ENCODE results near the gene WDR26. TPM values are rescaled to one million over a fixed set of nuclear protein-coding genes. Genes with fewer than 3 reads are reported as not detected.

The WDR26 gene
- total and polyA plus RNA-seq, 9 of the 15 experiments (the other 6 are each of a cell fraction or from before 2014, with no cell fraction given), result 11.5 to 66.0 (median 39.8) TPM

DNA sequence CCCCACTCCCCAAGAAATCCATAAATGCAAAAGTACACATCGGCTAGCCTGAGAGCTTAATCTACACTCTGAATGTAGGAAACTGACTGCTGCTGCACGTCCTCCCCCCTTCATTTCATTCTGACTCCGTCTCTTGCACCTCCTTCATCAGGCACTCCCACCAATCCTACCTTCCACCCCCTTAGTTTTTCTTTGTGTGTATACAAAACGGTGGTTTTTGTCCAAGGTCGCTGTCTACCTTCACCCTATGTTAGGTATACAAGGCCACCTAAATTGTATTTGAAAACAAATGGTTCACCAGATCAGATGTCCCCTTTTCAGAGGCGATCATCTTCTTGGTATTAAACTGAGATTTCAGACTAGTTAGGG, 1.9 kb downstream of the WDR26 start:
- in situ Hi-C loops (cut with MboI), result no loop called here
- FAIRE-seq (peak; percentile 71), ATAC-seq (peak; percentile 59), DNase-seq (ENCODE audit: extremely low read depth in 1 of 4, low spot score in 3 of 4) (peak; percentile 25 to 62 (median 44))
- peaks cover 17% of the 10 kb centered on the region for H4K20me1 ChIP-seq (replicated peaks; ENCODE audit: control insufficient read depth, insufficient read depth, low read length)
- peak overlapping the region; percentile 96 for H3K4me2 ChIP-seq (ENCODE audit: insufficient read depth, low read length)
- no peaks in the 10 kb centered on the region for H3K9me1 ChIP-seq (ENCODE audit: control insufficient read depth, insufficient read depth, low read length)
- no TSS peak for BruUV-seq (replicated peaks)
- peak overlapping the region; percentile 77 for H3K4me3 ChIP-seq
- no peak overlapping the region for H2AFZ ChIP-seq (ENCODE audit: low read depth, low read length)
- H3K9ac ChIP-seq (ENCODE audit: insufficient read depth in 1 of 2, low read depth in 2 of 2, low read length in 2 of 2), result peak overlapping the region; percentile 68 to 74; a peak in 3 of 4 replicates
- H3K36me3 ChIP-seq (ENCODE audit: control insufficient read depth, insufficient read depth, low read length), result peaks cover 31% of the 10 kb centered on the region
- H3K4me1 ChIP-seq (replicated peaks in 1 of 2; ENCODE audit: control insufficient read depth in 2 of 2, insufficient read depth in 2 of 2, low read length in 2 of 2), result peaks cover 12 to 32% of the 10 kb centered on the region in 2 experiments
- ChIA-PET CTCF (ENCODE audit: low intra/inter-chr PET ratio) (no interaction called here), POLR2A (interaction anchor here (0.6 to 4.4 kb wide), 15 partner anchors 9 to 317 kb away, joined by 3 to 45 read pairs (median 4); no protein-coding TSS in a partner anchor)
- peak overlapping the region; percentile 80 for H3K27ac ChIP-seq (ENCODE audit: extremely low read depth, low read depth, low read length)
- H3K9me3 ChIP-seq (replicated peaks; ENCODE audit: control insufficient read depth, insufficient read depth, low read depth, low read length), result no peaks in the 10 kb centered on the region
- WGBS (ENCODE audit: insufficient coverage, low coverage, missing lambda C conversion rate), result 0% methylated on average over 6 of the region's 6 CpGs
- H3K79me2 ChIP-seq (ENCODE audit: control insufficient read depth, insufficient read depth, low read length), result peaks cover 96% of the 10 kb centered on the region
- intact Hi-C loops (cut with micrococcal nuclease), result loop anchor here (2.0 kb wide), 1 partner anchor 24 kb away; no protein-coding TSS in a partner anchor
- H3K27me3 ChIP-seq (ENCODE audit: control insufficient read depth in 2 of 2, insufficient read depth in 2 of 2, low read length in 2 of 2), result no peaks in the 10 kb centered on the region
- TF ChIP-seq, protein P1, sequence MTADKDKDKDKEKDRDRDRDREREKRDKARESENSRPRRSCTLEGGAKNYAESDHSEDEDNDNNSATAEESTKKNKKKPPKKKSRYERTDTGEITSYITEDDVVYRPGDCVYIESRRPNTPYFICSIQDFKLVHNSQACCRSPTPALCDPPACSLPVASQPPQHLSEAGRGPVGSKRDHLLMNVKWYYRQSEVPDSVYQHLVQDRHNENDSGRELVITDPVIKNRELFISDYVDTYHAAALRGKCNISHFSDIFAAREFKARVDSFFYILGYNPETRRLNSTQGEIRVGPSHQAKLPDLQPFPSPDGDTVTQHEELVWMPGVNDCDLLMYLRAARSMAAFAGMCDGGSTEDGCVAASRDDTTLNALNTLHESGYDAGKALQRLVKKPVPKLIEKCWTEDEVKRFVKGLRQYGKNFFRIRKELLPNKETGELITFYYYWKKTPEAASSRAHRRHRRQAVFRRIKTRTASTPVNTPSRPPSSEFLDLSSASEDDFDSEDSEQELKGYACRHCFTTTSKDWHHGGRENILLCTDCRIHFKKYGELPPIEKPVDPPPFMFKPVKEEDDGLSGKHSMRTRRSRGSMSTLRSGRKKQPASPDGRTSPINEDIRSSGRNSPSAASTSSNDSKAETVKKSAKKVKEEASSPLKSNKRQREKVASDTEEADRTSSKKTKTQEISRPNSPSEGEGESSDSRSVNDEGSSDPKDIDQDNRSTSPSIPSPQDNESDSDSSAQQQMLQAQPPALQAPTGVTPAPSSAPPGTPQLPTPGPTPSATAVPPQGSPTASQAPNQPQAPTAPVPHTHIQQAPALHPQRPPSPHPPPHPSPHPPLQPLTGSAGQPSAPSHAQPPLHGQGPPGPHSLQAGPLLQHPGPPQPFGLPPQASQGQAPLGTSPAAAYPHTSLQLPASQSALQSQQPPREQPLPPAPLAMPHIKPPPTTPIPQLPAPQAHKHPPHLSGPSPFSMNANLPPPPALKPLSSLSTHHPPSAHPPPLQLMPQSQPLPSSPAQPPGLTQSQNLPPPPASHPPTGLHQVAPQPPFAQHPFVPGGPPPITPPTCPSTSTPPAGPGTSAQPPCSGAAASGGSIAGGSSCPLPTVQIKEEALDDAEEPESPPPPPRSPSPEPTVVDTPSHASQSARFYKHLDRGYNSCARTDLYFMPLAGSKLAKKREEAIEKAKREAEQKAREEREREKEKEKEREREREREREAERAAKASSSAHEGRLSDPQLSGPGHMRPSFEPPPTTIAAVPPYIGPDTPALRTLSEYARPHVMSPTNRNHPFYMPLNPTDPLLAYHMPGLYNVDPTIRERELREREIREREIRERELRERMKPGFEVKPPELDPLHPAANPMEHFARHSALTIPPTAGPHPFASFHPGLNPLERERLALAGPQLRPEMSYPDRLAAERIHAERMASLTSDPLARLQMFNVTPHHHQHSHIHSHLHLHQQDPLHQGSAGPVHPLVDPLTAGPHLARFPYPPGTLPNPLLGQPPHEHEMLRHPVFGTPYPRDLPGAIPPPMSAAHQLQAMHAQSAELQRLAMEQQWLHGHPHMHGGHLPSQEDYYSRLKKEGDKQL (CRISPR knock-in tag; IDR thresholded peaks at IDR 0.05; ENCODE audit: borderline replicate concordance), result no peak
- TF ChIP-seq NKRF (IDR thresholded peaks at IDR 0.05; ENCODE audit: borderline replicate concordance) (peak; percentile 33; the same call in 1 of the 2 replicates), SREBF1 (IDR thresholded peaks at IDR 0.05; ENCODE audit: borderline replicate concordance, low read depth, low read length) (no peak), ZZZ3 (IDR thresholded peaks at IDR 0.05) (peak; percentile 53; the same call in 1 of the 2 replicates), BHLHE40 (IDR thresholded peaks at IDR 0.05; ENCODE audit: low read length) (no peak), BDP1 (IDR thresholded peaks at IDR 0.05; ENCODE audit: insufficient read depth, insufficient read length) (no peak), FOXK1 (CRISPR knock-in tag; IDR thresholded peaks at IDR 0.05; ENCODE audit: borderline replicate concordance) (0 out of 2 replicates have a peak, but pooled peaks have one; percentile 34)
- TF ChIP-seq, protein P2, sequence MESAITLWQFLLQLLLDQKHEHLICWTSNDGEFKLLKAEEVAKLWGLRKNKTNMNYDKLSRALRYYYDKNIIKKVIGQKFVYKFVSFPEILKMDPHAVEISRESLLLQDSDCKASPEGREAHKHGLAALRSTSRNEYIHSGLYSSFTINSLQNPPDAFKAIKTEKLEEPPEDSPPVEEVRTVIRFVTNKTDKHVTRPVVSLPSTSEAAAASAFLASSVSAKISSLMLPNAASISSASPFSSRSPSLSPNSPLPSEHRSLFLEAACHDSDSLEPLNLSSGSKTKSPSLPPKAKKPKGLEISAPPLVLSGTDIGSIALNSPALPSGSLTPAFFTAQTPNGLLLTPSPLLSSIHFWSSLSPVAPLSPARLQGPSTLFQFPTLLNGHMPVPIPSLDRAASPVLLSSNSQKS (CRISPR knock-in tag; IDR thresholded peaks at IDR 0.05), result no peak
- TF ChIP-seq, protein P3, sequence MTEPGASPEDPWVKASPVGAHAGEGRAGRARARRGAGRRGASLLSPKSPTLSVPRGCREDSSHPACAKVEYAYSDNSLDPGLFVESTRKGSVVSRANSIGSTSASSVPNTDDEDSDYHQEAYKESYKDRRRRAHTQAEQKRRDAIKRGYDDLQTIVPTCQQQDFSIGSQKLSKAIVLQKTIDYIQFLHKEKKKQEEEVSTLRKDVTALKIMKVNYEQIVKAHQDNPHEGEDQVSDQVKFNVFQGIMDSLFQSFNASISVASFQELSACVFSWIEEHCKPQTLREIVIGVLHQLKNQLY (CRISPR knock-in tag; conservative IDR thresholded peaks at IDR 0.05), result no peak

Data from K562 (cell line).